G401.6 (cell line): ENCODE results near the gene NOL11.
"Not testable (repeated sequence)": the region's sequence is repeated elsewhere in the genome, so short reads cannot be mapped to it uniquely, and the experiment has no call there.

Source experiments
- FAIRE-seq: peaks from 2 replicates; lab custom pipeline; 2012; peaks lifted over from hg19 to GRCh38; lab: Jason Lieb, UNC

Gene NOL11

GRCh38 chr17:67754686-67755085 is 37.0 kb downstream of the NOL11 start:
- not testable (repeated sequence) for FAIRE-seq

GRCh38 chr17:67756766-67757165 is 39.0 kb downstream of the NOL11 start:
- not testable (repeated sequence) for FAIRE-seq

- FAIRE-seq: no peak
Observed at GRCh38 chr17:67759355-67760171, 41.8 kb downstream of the NOL11 start.

- FAIRE-seq: no peak
Observed at GRCh38 chr17:67765623-67766022, 47.9 kb downstream of the NOL11 start.

- no peak for FAIRE-seq
Observed at GRCh38 chr17:67769231-67769630, 51.5 kb downstream of the NOL11 start.

- no peak for FAIRE-seq
Observed at GRCh38 chr17:67770539-67770938, 52.8 kb downstream of the NOL11 start.

GRCh38 chr17:67772679-67773078 is 54.9 kb downstream of the NOL11 start:
- FAIRE-seq: no peak

- FAIRE-seq: no peak
Observed at GRCh38 chr17:67773246-67773645, 55.5 kb downstream of the NOL11 start.

- FAIRE-seq: no peak
Observed at GRCh38 chr17:67779098-67779672, 61.4 kb downstream of the NOL11 start.

- no peak for FAIRE-seq
Observed at GRCh38 chr17:67784364-67785121, 66.8 kb downstream of the NOL11 start.

- no peak for FAIRE-seq
Observed at GRCh38 chr17:67785122-67785477, 67.4 kb downstream of the NOL11 start.

- no peak for FAIRE-seq
Observed at GRCh38 chr17:67785504-67785903, 67.8 kb downstream of the NOL11 start.
